Vagina (tissue), 2 donors: ENCODE results near the gene IFT122. TPM values are rescaled to one million over a fixed set of nuclear protein-coding genes. Genes with fewer than 3 reads are reported as not detected.
"Not testable (repeated sequence)": the region's sequence is repeated elsewhere in the genome, so short reads cannot be mapped to it uniquely, and the experiment has no call there.

Source experiments
- DNase-seq, 2 donors: peaks; one replicate each; pipeline ENCODE4 v3.0.0-alpha.2; 2017; ENCODE audit errors: extremely low spot score in 2 of 2
- H3K27ac ChIP-seq: fragments of 200-600 bp; sonication (generic); one replicate; pipeline ENCODE4 v1.5.1; 2019
- H3K27me3 ChIP-seq: fragments of 200-600 bp; sonication (generic); one replicate; pipeline ENCODE4 v1.5.1; 2019
- H3K36me3 ChIP-seq, 2 donors: fragments of 200-600 bp; sonication (generic); one replicate each; pipeline ENCODE4 v1.5.1; 2017 to 2019
- H3K4me1 ChIP-seq: fragments of 200-600 bp; sonication (generic); one replicate; pipeline ENCODE4 v1.5.1; 2019
- H3K4me3 ChIP-seq, 2 donors: fragments of 200-600 bp; sonication (generic); 1 replicate in 1 of 2; 2 replicates in 1 of 2; pipeline ENCODE4 v1.5.1; 2016 to 2019
- H3K9me3 ChIP-seq: fragments of 200-600 bp; sonication (generic); one replicate; pipeline ENCODE4 v1.5.1; 2019
- POLR2A ChIP-seq, 2 donors: fragments of 450-650 bp; IDR thresholded peaks; one replicate each; pipeline ENCODE4 v1.6.1; 2017; ENCODE audit warnings: antibody characterized with exemption in 2 of 2, mild to moderate bottlenecking in 2 of 2, moderate library complexity in 2 of 2
- POLR2AphosphoS5 ChIP-seq, 2 donors: sonication (generic); formaldehyde crosslinking; IDR thresholded peaks; one replicate each; pipeline ENCODE4 v1.9.0; 2017; ENCODE audit warnings: antibody characterized with exemption in 2 of 2, mild to moderate bottlenecking in 2 of 2, low read depth in 1 of 2; ENCODE audit not compliant: insufficient read depth in 1 of 2
- intact Hi-C: fragments of 100-400 bp; cut with DNase I; formaldehyde crosslinking; loops from one replicate; pipeline ENCODE4 v1.15.1; 2023
- total RNA-seq: library from RNA; depleted of rRNA; stranded (reverse); fragments of >200 nt; gene quantifications from one replicate; pipeline ENCODE4 v1.2.3, GENCODE V29; 2016
- TF ChIP-seq, protein P1 (sequence below), 3 experiments: fragments of 450-650 bp in 2 of 3; fragments of 200-600 bp in 1 of 3; sonication (generic) in 1 of 3; IDR thresholded peaks; one replicate each; pipeline ENCODE4 v1.5.1; 2017 to 2019; ENCODE audit warnings: antibody characterized with exemption in 3 of 3, mild to moderate bottlenecking in 2 of 3, moderate library complexity in 2 of 3

The IFT122 gene
- total RNA-seq, 1 donor from 2014 or later = 33.4 TPM

GRCh38 chr3:129404130-129404529 lies 35.9 kb upstream of the IFT122 start:
- DNase-seq = no peak
- H3K4me3 ChIP-seq = no peak overlapping the region
- no peaks in the 10 kb centered on the region for H3K4me1 ChIP-seq
- H3K27ac ChIP-seq = no peak overlapping the region
- intact Hi-C loops = no loop called here
- H3K9me3 ChIP-seq = no peaks in the 10 kb centered on the region
- H3K27me3 ChIP-seq = no peaks in the 10 kb centered on the region
- no peaks in the 10 kb centered on the region for H3K36me3 ChIP-seq
- TF ChIP-seq POLR2A (IDR thresholded peaks at IDR 0.05) = no peak
- TF ChIP-seq, protein P1, sequence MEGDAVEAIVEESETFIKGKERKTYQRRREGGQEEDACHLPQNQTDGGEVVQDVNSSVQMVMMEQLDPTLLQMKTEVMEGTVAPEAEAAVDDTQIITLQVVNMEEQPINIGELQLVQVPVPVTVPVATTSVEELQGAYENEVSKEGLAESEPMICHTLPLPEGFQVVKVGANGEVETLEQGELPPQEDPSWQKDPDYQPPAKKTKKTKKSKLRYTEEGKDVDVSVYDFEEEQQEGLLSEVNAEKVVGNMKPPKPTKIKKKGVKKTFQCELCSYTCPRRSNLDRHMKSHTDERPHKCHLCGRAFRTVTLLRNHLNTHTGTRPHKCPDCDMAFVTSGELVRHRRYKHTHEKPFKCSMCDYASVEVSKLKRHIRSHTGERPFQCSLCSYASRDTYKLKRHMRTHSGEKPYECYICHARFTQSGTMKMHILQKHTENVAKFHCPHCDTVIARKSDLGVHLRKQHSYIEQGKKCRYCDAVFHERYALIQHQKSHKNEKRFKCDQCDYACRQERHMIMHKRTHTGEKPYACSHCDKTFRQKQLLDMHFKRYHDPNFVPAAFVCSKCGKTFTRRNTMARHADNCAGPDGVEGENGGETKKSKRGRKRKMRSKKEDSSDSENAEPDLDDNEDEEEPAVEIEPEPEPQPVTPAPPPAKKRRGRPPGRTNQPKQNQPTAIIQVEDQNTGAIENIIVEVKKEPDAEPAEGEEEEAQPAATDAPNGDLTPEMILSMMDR (IDR thresholded peaks at IDR 0.05) = no peak
- TF ChIP-seq POLR2AphosphoS5 (IDR thresholded peaks at IDR 0.05; ENCODE audit: insufficient read depth in 1 of 2, low read depth in 1 of 2) = no peak

DNA sequence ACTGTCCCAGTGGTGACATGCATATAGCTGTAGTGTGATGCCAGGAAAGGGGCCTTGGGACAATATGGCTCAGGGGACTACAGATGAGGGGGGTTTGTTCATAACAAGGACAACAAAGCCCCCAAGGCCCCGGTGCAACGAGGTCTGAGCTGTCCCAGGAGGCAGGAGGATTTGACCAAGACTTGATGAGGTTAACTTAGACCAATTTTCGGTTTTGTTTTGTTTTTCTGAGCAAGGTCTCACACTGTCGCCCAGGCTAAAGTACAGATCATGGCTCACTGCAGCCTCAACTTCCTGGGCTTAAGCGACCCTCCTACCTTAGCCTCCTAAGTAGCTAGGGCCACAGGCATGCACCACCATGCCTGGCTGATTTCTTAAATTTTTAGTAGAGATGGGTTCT lies 35.4 kb upstream of the IFT122 start:
- DNase-seq = no peak
- Histone ChIP-seq H3K9me3 (no peaks in the 10 kb centered on the region), H3K4me1 (no peaks in the 10 kb centered on the region), H3K27me3 (no peaks in the 10 kb centered on the region), H3K27ac (no peak overlapping the region), H3K36me3 (no peaks in the 10 kb centered on the region), H3K4me3 (no peak overlapping the region)
- intact Hi-C loops = no loop called here
- TF ChIP-seq, protein P1 (IDR thresholded peaks at IDR 0.05) = no peak
- no peak for TF ChIP-seq POLR2A (IDR thresholded peaks at IDR 0.05)
- no peak for TF ChIP-seq POLR2AphosphoS5 (IDR thresholded peaks at IDR 0.05; ENCODE audit: insufficient read depth in 1 of 2, low read depth in 1 of 2)

- intact Hi-C loops = no loop called here
- no peak for TF ChIP-seq POLR2A (IDR thresholded peaks at IDR 0.05)
- TF ChIP-seq, protein P1 (IDR thresholded peaks at IDR 0.05) = no peak
- TF ChIP-seq POLR2AphosphoS5 (IDR thresholded peaks at IDR 0.05; ENCODE audit: insufficient read depth in 1 of 2, low read depth in 1 of 2) = no peak
- Histone ChIP-seq H3K4me3 (no peak overlapping the region), H3K9me3 (no peaks in the 10 kb centered on the region), H3K4me1 (no peaks in the 10 kb centered on the region), H3K27ac (no peak overlapping the region), H3K36me3 (no peaks in the 10 kb centered on the region), H3K27me3 (no peaks in the 10 kb centered on the region)
- no peak for DNase-seq
Measured at GRCh38 chr3:129409541-129409940, 30.5 kb upstream of the IFT122 start.

GRCh38 chr3:129410971-129411370 lies 29.1 kb upstream of the IFT122 start:
- Histone ChIP-seq H3K27ac (no peak overlapping the region), H3K27me3 (no peaks in the 10 kb centered on the region), H3K9me3 (no peaks in the 10 kb centered on the region), H3K4me3 (no peak overlapping the region), H3K36me3 (no peaks in the 10 kb centered on the region), H3K4me1 (no peaks in the 10 kb centered on the region)
- TF ChIP-seq POLR2AphosphoS5 (IDR thresholded peaks at IDR 0.05; ENCODE audit: insufficient read depth in 1 of 2, low read depth in 1 of 2) (no peak), POLR2A (IDR thresholded peaks at IDR 0.05) (no peak)
- TF ChIP-seq, protein P1 (IDR thresholded peaks at IDR 0.05) = no peak
- intact Hi-C loops = no loop called here
- DNase-seq = no peak

GRCh38 chr3:129412542-129413198 lies 27.4 kb upstream of the IFT122 start:
- TF ChIP-seq POLR2AphosphoS5 (IDR thresholded peaks at IDR 0.05; ENCODE audit: insufficient read depth in 1 of 2, low read depth in 1 of 2) (no peak), POLR2A (IDR thresholded peaks at IDR 0.05) (no peak)
- TF ChIP-seq, protein P1 (IDR thresholded peaks at IDR 0.05) = no peak
- H3K36me3 ChIP-seq = no peaks in the 10 kb centered on the region
- no peak overlapping the region for H3K4me3 ChIP-seq
- no peaks in the 10 kb centered on the region for H3K9me3 ChIP-seq
- H3K27ac ChIP-seq = no peak overlapping the region
- no peaks in the 10 kb centered on the region for H3K4me1 ChIP-seq
- intact Hi-C loops = no loop called here
- DNase-seq = no peak
- H3K27me3 ChIP-seq = no peaks in the 10 kb centered on the region

GRCh38 chr3:129413238-129413637 lies 26.8 kb upstream of the IFT122 start:
- H3K27me3 ChIP-seq, H3K4me3 ChIP-seq, H3K27ac ChIP-seq, H3K4me1 ChIP-seq, H3K9me3 ChIP-seq, intact Hi-C loops, DNase-seq, H3K36me3 ChIP-seq: not testable (repeated sequence)
